ENCODE measurements around the gene PDE2A.

- TF ChIP-seq POLR2AphosphoS5 (IDR thresholded peaks at IDR 0.05; ENCODE audit: low read depth, low read length) (no peak), SPI1 (IDR thresholded peaks at IDR 0.05; ENCODE audit: low read depth, low read length) (no peak), POLR2A (IDR thresholded peaks at IDR 0.05; ENCODE audit: low read depth, low read length) (no peak), PAX5 (IDR thresholded peaks at IDR 0.05; ENCODE audit: insufficient read depth, low read length, severe bottlenecking) (no peak), TAF1 (IDR thresholded peaks at IDR 0.05; ENCODE audit: low read depth, low read length) (no peak), POU2F2 (IDR thresholded peaks at IDR 0.05; ENCODE audit: low read depth, low read length) (no peak)
These were observed 11.6 kb upstream of the PDE2A start for GRCh38 chr11:72685560-72686480.
